Measurements from ENCODE around the gene CTNS. TPM values are rescaled to one million over a fixed set of nuclear protein-coding genes. Genes with fewer than 3 reads are reported as not detected.

The CTNS gene
- total RNA-seq, 1 experiment from 2014 or later, result 7.9 TPM

GRCh38 chr17:3690094-3690715, 53.6 kb downstream of the CTNS start:
- Histone ChIP-seq H3K4me3 (replicated peaks in 1 of 2; ENCODE audit: low read depth in 1 of 2, low read length in 2 of 2) (no peak overlapping the region), H3K4me2 (ENCODE audit: low read length) (no peak overlapping the region), H2AFZ (ENCODE audit: low read depth, low read length, poor library complexity, severe bottlenecking) (no peak overlapping the region), H3K79me2 (ENCODE audit: insufficient read depth, low read length) (no peaks in the 10 kb centered on the region), H3K9me3 (ENCODE audit: control insufficient read depth in 1 of 2, insufficient read depth in 1 of 2, low read depth in 1 of 2, low read length in 2 of 2) (no peaks in the 10 kb centered on the region), H3K9ac (ENCODE audit: low read length) (no peak overlapping the region), H3K36me3 (ENCODE audit: control insufficient read depth in 1 of 2, insufficient read depth in 2 of 2, low read length in 2 of 2) (no peaks in the 10 kb centered on the region), H3K27ac (ENCODE audit: low read depth, low read length) (no peak overlapping the region), H3K27me3 (ENCODE audit: insufficient read depth, low read length) (no peaks in the 10 kb centered on the region), H3K4me1 (ENCODE audit: control insufficient read depth in 1 of 2, insufficient read depth in 2 of 2, low read length in 2 of 2) (peaks cover 0 to 9% of the 10 kb centered on the region in 2 experiments; a peak in 2 of 4 replicates), H3K9me2 (ENCODE audit: insufficient read depth) (no peaks in the 10 kb centered on the region), H4K20me1 (ENCODE audit: insufficient read depth) (no peaks in the 10 kb centered on the region)
- DNase-seq (ENCODE audit: low read depth, low spot score) (no peak), ATAC-seq (peak; percentile 48)
- ChIA-PET RAD21 (ENCODE audit: low non-redundant PET in 1 of 2, low total read pairs in 2 of 2, uncharacterized antibody in 2 of 2, unreplicated experiment in 2 of 2) (no interaction called here), POLR2A (no interaction called here), CTCF (interaction anchor here (1.8 kb wide), 1 partner anchor 87 kb away, joined by 7 read pairs; no protein-coding TSS in a partner anchor)
- BruUV-seq (replicated peaks), result no TSS peak
- TF ChIP-seq EZH2phosphoT487 (IDR thresholded peaks at IDR 0.05; ENCODE audit: borderline replicate concordance), result no peak
- TF ChIP-seq, protein P1, sequence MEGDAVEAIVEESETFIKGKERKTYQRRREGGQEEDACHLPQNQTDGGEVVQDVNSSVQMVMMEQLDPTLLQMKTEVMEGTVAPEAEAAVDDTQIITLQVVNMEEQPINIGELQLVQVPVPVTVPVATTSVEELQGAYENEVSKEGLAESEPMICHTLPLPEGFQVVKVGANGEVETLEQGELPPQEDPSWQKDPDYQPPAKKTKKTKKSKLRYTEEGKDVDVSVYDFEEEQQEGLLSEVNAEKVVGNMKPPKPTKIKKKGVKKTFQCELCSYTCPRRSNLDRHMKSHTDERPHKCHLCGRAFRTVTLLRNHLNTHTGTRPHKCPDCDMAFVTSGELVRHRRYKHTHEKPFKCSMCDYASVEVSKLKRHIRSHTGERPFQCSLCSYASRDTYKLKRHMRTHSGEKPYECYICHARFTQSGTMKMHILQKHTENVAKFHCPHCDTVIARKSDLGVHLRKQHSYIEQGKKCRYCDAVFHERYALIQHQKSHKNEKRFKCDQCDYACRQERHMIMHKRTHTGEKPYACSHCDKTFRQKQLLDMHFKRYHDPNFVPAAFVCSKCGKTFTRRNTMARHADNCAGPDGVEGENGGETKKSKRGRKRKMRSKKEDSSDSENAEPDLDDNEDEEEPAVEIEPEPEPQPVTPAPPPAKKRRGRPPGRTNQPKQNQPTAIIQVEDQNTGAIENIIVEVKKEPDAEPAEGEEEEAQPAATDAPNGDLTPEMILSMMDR (IDR thresholded peaks at IDR 0.05 in 2 of 3, conservative IDR thresholded peaks at IDR 0.05 in 1 of 3; ENCODE audit: borderline replicate concordance in 1 of 3, insufficient read depth in 1 of 3, low read depth in 2 of 3, low read length in 2 of 3), result no peak
- intact Hi-C loops (cut with micrococcal nuclease), result no loop called here

GRCh38 chr17:3691617-3692067, 55.1 kb downstream of the CTNS start:
- Histone ChIP-seq H3K79me2 (ENCODE audit: insufficient read depth, low read length) (no peaks in the 10 kb centered on the region), H3K9me3 (ENCODE audit: control insufficient read depth in 1 of 2, insufficient read depth in 1 of 2, low read depth in 1 of 2, low read length in 2 of 2) (no peaks in the 10 kb centered on the region), H3K4me3 (replicated peaks in 1 of 2; ENCODE audit: low read depth in 1 of 2, low read length in 2 of 2) (no peak overlapping the region), H2AFZ (ENCODE audit: low read depth, low read length, poor library complexity, severe bottlenecking) (no peak overlapping the region), H3K9me2 (ENCODE audit: insufficient read depth) (no peaks in the 10 kb centered on the region), H3K27me3 (ENCODE audit: insufficient read depth, low read length) (no peaks in the 10 kb centered on the region), H3K9ac (ENCODE audit: low read length) (no peak overlapping the region), H3K4me2 (ENCODE audit: low read length) (no peak overlapping the region), H3K36me3 (ENCODE audit: control insufficient read depth in 1 of 2, insufficient read depth in 2 of 2, low read length in 2 of 2) (no peaks in the 10 kb centered on the region), H3K4me1 (ENCODE audit: control insufficient read depth in 1 of 2, insufficient read depth in 2 of 2, low read length in 2 of 2) (peaks cover 0 to 11% of the 10 kb centered on the region in 2 experiments; a peak in 2 of 4 replicates), H4K20me1 (ENCODE audit: insufficient read depth) (no peaks in the 10 kb centered on the region), H3K27ac (ENCODE audit: low read depth, low read length) (no peak overlapping the region)
- ChIA-PET CTCF (interaction anchor here (1.0 to 1.8 kb wide), 3 partner anchors 9 to 88 kb away, joined by 3 to 7 read pairs (median 5); no protein-coding TSS in a partner anchor), POLR2A (no interaction called here), RAD21 (ENCODE audit: low non-redundant PET in 1 of 2, low total read pairs in 2 of 2, uncharacterized antibody in 2 of 2, unreplicated experiment in 2 of 2) (no interaction called here)
- peak; percentile 22; the same call in 1 of the 2 replicates for TF ChIP-seq RAD21 (IDR thresholded peaks at IDR 0.05; ENCODE audit: low read depth)
- TF ChIP-seq ZFX (IDR thresholded peaks at IDR 0.05), result no peak
- TF ChIP-seq, protein P1 (IDR thresholded peaks at IDR 0.05 in 2 of 3, conservative IDR thresholded peaks at IDR 0.05 in 1 of 3; ENCODE audit: borderline replicate concordance in 1 of 3, insufficient read depth in 1 of 3, low read depth in 2 of 3, low read length in 2 of 3), result peak in 2 of 3 experiments; percentile 28 to 31; a peak in 4 of 6 replicates
- intact Hi-C loops (cut with micrococcal nuclease), result no loop called here
- no peak for DNase-seq (ENCODE audit: low read depth, low spot score)
- BruUV-seq (replicated peaks), result no TSS peak
- ATAC-seq, result no peak

All from HCT116 (cell line).